HCT116 (cell line): Measurements from ENCODE around the gene EPHA1.

Experiments
- CBX3 ChIP-seq: IDR thresholded peaks from 2 replicates; pipeline ENCODE4 v1.6.1; 2012; ENCODE audit warnings: low read depth
- CEBPB ChIP-seq: IDR thresholded peaks from 2 replicates; pipeline ENCODE4 v1.6.1; 2012; ENCODE audit warnings: low read depth
- CTCF ChIP-seq, 3 experiments: fragments of 200-600 bp in 1 of 3; sonication (generic) in 1 of 3; IDR thresholded peaks in 2 of 3; conservative IDR thresholded peaks in 1 of 3; 2 replicates each; pipeline ENCODE4 v1.5.1; 2012 to 2017; ENCODE audit warnings: low read depth in 2 of 3, low read length in 2 of 3, antibody characterized with exemption in 1 of 3, borderline replicate concordance in 1 of 3, control low read depth in 1 of 3, mild to moderate bottlenecking in 1 of 3, mixed read lengths in 1 of 3, mixed run types in 1 of 3, moderate library complexity in 1 of 3; ENCODE audit not compliant: insufficient read depth in 1 of 3
- EGR1 ChIP-seq: IDR thresholded peaks from 2 replicates; pipeline ENCODE4 v1.6.1; 2012; ENCODE audit warnings: low read depth
- EZH2phosphoT487 ChIP-seq: fragments of 200-600 bp; IDR thresholded peaks from 2 replicates; pipeline ENCODE4 v1.6.1; 2018; ENCODE audit warnings: antibody characterized with exemption, borderline replicate concordance
- MAX ChIP-seq: IDR thresholded peaks from 2 replicates; pipeline ENCODE4 v1.6.1; 2012
- POLR2A ChIP-seq: IDR thresholded peaks from 2 replicates; pipeline ENCODE4 v1.7.0; 2011; ENCODE audit warnings: borderline replicate concordance; ENCODE audit not compliant: insufficient read depth, insufficient read length; ENCODE audit errors: extremely low read depth
- POLR2AphosphoS5 ChIP-seq: IDR thresholded peaks from 2 replicates; pipeline ENCODE4 v1.6.1; 2011; ENCODE audit warnings: mild to moderate bottlenecking, low read depth, low read length, moderate library complexity
- RAD21 ChIP-seq: IDR thresholded peaks from 2 replicates; pipeline ENCODE4 v1.6.1; 2012; ENCODE audit warnings: low read depth, mild to moderate bottlenecking
- SP1 ChIP-seq: IDR thresholded peaks from 2 replicates; pipeline ENCODE4 v1.6.1; 2012; ENCODE audit warnings: low read depth
- SRF ChIP-seq: IDR thresholded peaks from 2 replicates; pipeline ENCODE4 v1.6.1; 2012; ENCODE audit warnings: low read depth
- TCF7L2 ChIP-seq: IDR thresholded peaks from 2 replicates; pipeline ENCODE4 v1.7.0; 2011; ENCODE audit warnings: borderline replicate concordance, inconsistent platforms; ENCODE audit not compliant: insufficient read depth, insufficient read length; ENCODE audit errors: extremely low read depth
- YY1 ChIP-seq: IDR thresholded peaks from 2 replicates; pipeline ENCODE4 v1.6.1; 2011; ENCODE audit warnings: low read length, low read depth, moderate library complexity, mild to moderate bottlenecking; ENCODE audit not compliant: insufficient replicate concordance; ENCODE audit errors: extremely low read depth
- ZNF274 ChIP-seq: fragments of 200-500 bp; sonication (Bioruptor generic); IDR thresholded peaks from 2 replicates; pipeline ENCODE4 v1.6.1; 2014; ENCODE audit warnings: mild to moderate bottlenecking, low read depth, low read length, inconsistent platforms

DNA sequence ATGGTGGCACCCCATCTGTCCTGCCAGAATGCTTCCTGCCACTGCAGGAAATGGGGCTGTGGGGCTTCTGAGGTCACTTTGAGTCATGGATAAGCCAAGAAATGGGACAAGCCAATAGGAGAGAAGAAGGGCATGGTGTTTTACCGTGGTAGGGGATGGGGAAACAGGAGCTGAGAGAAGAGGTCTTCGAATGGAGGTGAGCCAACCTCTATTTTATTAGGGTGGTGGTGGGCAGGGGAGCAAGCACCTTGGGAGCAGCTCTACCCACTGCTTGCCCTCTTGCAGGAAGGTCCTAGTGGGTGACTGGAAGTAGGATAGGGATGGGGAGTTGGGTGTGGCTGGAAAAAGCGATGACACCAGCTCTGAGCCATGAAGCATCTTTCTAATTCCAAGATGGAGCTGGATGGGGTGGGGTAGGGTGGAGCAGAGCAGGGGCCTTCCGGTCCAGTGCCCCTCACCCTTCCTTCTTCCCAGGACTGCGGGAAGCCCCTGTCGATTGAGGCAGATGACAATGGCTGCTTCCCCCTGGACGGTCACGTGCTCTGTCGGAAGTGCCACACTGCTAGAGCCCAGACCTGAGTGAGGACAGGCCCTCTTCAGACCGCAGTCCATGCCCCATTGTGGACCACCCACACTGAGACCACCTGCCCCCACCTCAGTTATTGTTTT lies 18.4 kb downstream of the EPHA1 start:
- TF ChIP-seq POLR2A, result no peak
- TF ChIP-seq CTCF (IDR thresholded peaks at IDR 0.05 in 2 of 3, conservative IDR thresholded peaks at IDR 0.05 in 1 of 3; ENCODE audit: borderline replicate concordance in 1 of 3, insufficient read depth in 1 of 3, low read depth in 2 of 3, low read length in 2 of 3), result no peak
- no peak for TF ChIP-seq SP1
- no peak for TF ChIP-seq EGR1
- no peak for TF ChIP-seq ZNF274
- no peak for TF ChIP-seq TCF7L2
- no peak for TF ChIP-seq YY1
- TF ChIP-seq EZH2phosphoT487, result no peak
- TF ChIP-seq MAX, result no peak
- no peak for TF ChIP-seq CEBPB
- TF ChIP-seq RAD21, result no peak
- TF ChIP-seq SRF, result no peak
- no peak; the same call in 1 of the 2 replicates for TF ChIP-seq POLR2AphosphoS5
- TF ChIP-seq CBX3, result no peak
